Measurements from ENCODE around the gene HEYL.

Gene HEYL

GRCh38 chr1:39668111-39668510 lies 28.7 kb upstream of the HEYL start:
- H3K4me2 ChIP-seq (ENCODE audit: low read length), result peak overlapping the region; percentile 75
- TF ChIP-seq CTCF (IDR thresholded peaks at IDR 0.05; ENCODE audit: low read depth, low read length), result no peak
- TF ChIP-seq EZH2phosphoT487 (IDR thresholded peaks at IDR 0.05; ENCODE audit: low read depth), result no peak
- no peaks in the 10 kb centered on the region for H4K20me1 ChIP-seq (ENCODE audit: insufficient read depth, low read length)
- no peaks in the 10 kb centered on the region for H3K36me3 ChIP-seq (replicated peaks; ENCODE audit: low read depth, low read length)
- no peaks in the 10 kb centered on the region for H3K27me3 ChIP-seq (ENCODE audit: low read depth, low read length)
- H3K9ac ChIP-seq (ENCODE audit: low read length), result no peak overlapping the region
- H2AFZ ChIP-seq (ENCODE audit: low read depth, low read length), result no peak overlapping the region
- no peaks in the 10 kb centered on the region for H3K9me3 ChIP-seq (ENCODE audit: insufficient read depth, low read length)
- H3K4me3 ChIP-seq (ENCODE audit: low read length), result no peak overlapping the region
- H3K79me2 ChIP-seq (ENCODE audit: low read length), result no peaks in the 10 kb centered on the region
- H3K4me1 ChIP-seq (ENCODE audit: low read length), result peaks cover 48% of the 10 kb centered on the region
- peak overlapping the region; percentile 93; the same call in 1 of the 2 replicates for H3K27ac ChIP-seq (ENCODE audit: low read length)

GRCh38 chr1:39666772-39667171 lies 27.3 kb upstream of the HEYL start:
- peak overlapping the region; percentile 48; the same call in 1 of the 2 replicates for H3K9ac ChIP-seq (ENCODE audit: low read length)
- no peaks in the 10 kb centered on the region for H3K27me3 ChIP-seq (ENCODE audit: low read depth, low read length)
- peak overlapping the region; percentile 49 for H3K4me3 ChIP-seq (ENCODE audit: low read length)
- H4K20me1 ChIP-seq (ENCODE audit: insufficient read depth, low read length), result no peaks in the 10 kb centered on the region
- H3K4me2 ChIP-seq (ENCODE audit: low read length), result peak overlapping the region; percentile 75
- TF ChIP-seq EZH2phosphoT487 (IDR thresholded peaks at IDR 0.05; ENCODE audit: low read depth) (no peak), CTCF (IDR thresholded peaks at IDR 0.05; ENCODE audit: low read depth, low read length) (no peak)
- H3K27ac ChIP-seq (ENCODE audit: low read length), result peak overlapping the region; percentile 93
- no peaks in the 10 kb centered on the region for H3K9me3 ChIP-seq (ENCODE audit: insufficient read depth, low read length)
- no peak overlapping the region for H2AFZ ChIP-seq (ENCODE audit: low read depth, low read length)
- H3K4me1 ChIP-seq (ENCODE audit: low read length), result peaks cover 59% of the 10 kb centered on the region
- H3K36me3 ChIP-seq (replicated peaks; ENCODE audit: low read depth, low read length), result no peaks in the 10 kb centered on the region
- H3K79me2 ChIP-seq (ENCODE audit: low read length), result no peaks in the 10 kb centered on the region

- Histone ChIP-seq H3K4me2 (ENCODE audit: low read length) (no peak overlapping the region), H3K9ac (ENCODE audit: low read length) (no peak overlapping the region), H2AFZ (ENCODE audit: low read depth, low read length) (no peak overlapping the region), H3K79me2 (ENCODE audit: low read length) (no peaks in the 10 kb centered on the region), H3K4me1 (ENCODE audit: low read length) (peaks cover 51% of the 10 kb centered on the region), H3K27ac (ENCODE audit: low read length) (no peak overlapping the region), H3K27me3 (ENCODE audit: low read depth, low read length) (no peaks in the 10 kb centered on the region), H3K9me3 (ENCODE audit: insufficient read depth, low read length) (no peaks in the 10 kb centered on the region), H3K4me3 (ENCODE audit: low read length) (no peak overlapping the region), H4K20me1 (ENCODE audit: insufficient read depth, low read length) (no peaks in the 10 kb centered on the region), H3K36me3 (replicated peaks; ENCODE audit: low read depth, low read length) (no peaks in the 10 kb centered on the region)
- TF ChIP-seq EZH2phosphoT487 (IDR thresholded peaks at IDR 0.05; ENCODE audit: low read depth) (no peak), CTCF (IDR thresholded peaks at IDR 0.05; ENCODE audit: low read depth, low read length) (no peak)
Observed at GRCh38 chr1:39663559-39663958, 24.1 kb upstream of the HEYL start.

- no peak overlapping the region for H3K9ac ChIP-seq (ENCODE audit: low read length)
- H3K4me1 ChIP-seq (ENCODE audit: low read length), result peaks cover 46% of the 10 kb centered on the region
- H3K36me3 ChIP-seq (replicated peaks; ENCODE audit: low read depth, low read length), result no peaks in the 10 kb centered on the region
- no peaks in the 10 kb centered on the region for H3K27me3 ChIP-seq (ENCODE audit: low read depth, low read length)
- H3K4me2 ChIP-seq (ENCODE audit: low read length), result peak overlapping the region; percentile 20
- no peaks in the 10 kb centered on the region for H4K20me1 ChIP-seq (ENCODE audit: insufficient read depth, low read length)
- no peak overlapping the region for H2AFZ ChIP-seq (ENCODE audit: low read depth, low read length)
- H3K4me3 ChIP-seq (ENCODE audit: low read length), result no peak overlapping the region
- TF ChIP-seq EZH2phosphoT487 (IDR thresholded peaks at IDR 0.05; ENCODE audit: low read depth), result no peak
- TF ChIP-seq CTCF (IDR thresholded peaks at IDR 0.05; ENCODE audit: low read depth, low read length), result no peak
- no peaks in the 10 kb centered on the region for H3K79me2 ChIP-seq (ENCODE audit: low read length)
- H3K27ac ChIP-seq (ENCODE audit: low read length), result no peak overlapping the region
- no peaks in the 10 kb centered on the region for H3K9me3 ChIP-seq (ENCODE audit: insufficient read depth, low read length)
Observed at GRCh38 chr1:39662861-39663260, 23.4 kb upstream of the HEYL start.
